ENCODE measurements around the gene GADD45G.

GADD45G gene, protein sequence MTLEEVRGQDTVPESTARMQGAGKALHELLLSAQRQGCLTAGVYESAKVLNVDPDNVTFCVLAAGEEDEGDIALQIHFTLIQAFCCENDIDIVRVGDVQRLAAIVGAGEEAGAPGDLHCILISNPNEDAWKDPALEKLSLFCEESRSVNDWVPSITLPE

GRCh38 chr9:89604729-89605464 lies at the start of gene GADD45G:
Gene GADD45G (plus strand): TSS chr9:89605012. CDS start chr9:89605122, 110 bp downstream.
- TF ChIP-seq GATA3 (IDR thresholded peaks at IDR 0.05; ENCODE audit: low read depth, low read length) (no peak), GATA2 (IDR thresholded peaks at IDR 0.05; ENCODE audit: low read depth, low read length) (peak; percentile 69)

DNA sequence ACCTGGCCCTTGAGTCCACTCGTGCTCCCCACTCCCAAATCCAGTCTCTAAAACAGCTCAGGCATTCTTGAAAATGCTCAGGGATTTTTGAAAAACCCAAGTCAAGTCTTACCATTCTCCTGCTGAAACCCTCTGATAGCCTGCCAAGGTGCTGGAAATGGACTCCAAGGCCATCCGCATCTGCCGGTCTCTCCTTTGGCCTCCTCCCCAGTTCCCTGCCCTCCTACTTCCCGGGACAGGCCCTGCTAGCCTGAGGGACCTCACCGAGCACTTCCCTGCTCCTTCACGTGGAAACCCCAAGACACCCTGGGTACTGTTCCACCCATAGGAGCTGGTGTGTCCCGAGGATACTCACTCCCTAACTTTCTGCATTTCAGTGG lies 49.8 kb upstream of the GADD45G start:
- TF ChIP-seq GATA2 (IDR thresholded peaks at IDR 0.05; ENCODE audit: low read depth, low read length) = no peak
- TF ChIP-seq GATA3 (IDR thresholded peaks at IDR 0.05; ENCODE audit: low read depth, low read length) = no peak

GRCh38 chr9:89555451-89556375 lies 49.1 kb upstream of the GADD45G start:
- no peak for TF ChIP-seq GATA3 (IDR thresholded peaks at IDR 0.05; ENCODE audit: low read depth, low read length)
- no peak for TF ChIP-seq GATA2 (IDR thresholded peaks at IDR 0.05; ENCODE audit: low read depth, low read length)

DNA sequence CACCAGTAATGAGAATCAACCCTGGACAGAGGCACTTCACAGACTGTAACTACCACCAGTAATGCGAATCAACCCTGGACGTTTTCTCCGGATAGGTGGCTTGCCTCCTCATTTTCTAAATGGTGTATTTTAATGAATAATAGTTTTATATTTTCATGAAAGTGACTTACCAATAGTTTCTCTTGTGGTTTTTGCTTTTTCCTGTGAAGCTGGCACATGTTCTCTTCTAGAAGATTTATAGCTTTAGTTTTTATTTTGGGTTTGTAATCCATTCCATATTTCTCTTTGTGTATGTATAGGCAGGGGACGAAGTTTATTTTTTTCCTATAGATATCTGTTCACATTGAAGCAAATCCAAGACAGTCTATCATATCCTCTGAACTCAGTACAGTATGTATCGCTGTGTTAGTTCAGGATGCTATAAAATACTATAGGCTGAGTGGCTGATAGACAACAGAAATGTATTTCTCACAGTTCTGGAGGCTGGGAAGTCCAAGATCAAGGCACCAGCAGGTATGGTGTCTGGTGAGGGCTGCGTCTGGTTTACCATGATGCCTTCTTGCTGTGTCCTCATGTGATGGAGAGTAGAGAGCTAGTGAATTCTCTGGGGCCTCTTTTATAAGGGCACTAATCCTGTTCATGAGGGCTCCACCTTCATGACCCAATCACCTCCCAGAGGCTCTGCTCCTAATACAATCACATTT lies 46.5 kb upstream of the GADD45G start:
- TF ChIP-seq GATA2 (IDR thresholded peaks at IDR 0.05; ENCODE audit: low read depth, low read length) (no peak), GATA3 (IDR thresholded peaks at IDR 0.05; ENCODE audit: low read depth, low read length) (no peak)

GRCh38 chr9:89558948-89559347 lies 45.9 kb upstream of the GADD45G start:
- TF ChIP-seq GATA2 (IDR thresholded peaks at IDR 0.05; ENCODE audit: low read depth, low read length) (no peak), GATA3 (IDR thresholded peaks at IDR 0.05; ENCODE audit: low read depth, low read length) (no peak)

- TF ChIP-seq GATA3 (IDR thresholded peaks at IDR 0.05; ENCODE audit: low read depth, low read length) = no peak
- TF ChIP-seq GATA2 (IDR thresholded peaks at IDR 0.05; ENCODE audit: low read depth, low read length) = no peak
Measured at GRCh38 chr9:89562186-89562814, 42.5 kb upstream of the GADD45G start.

GRCh38 chr9:89563571-89564345 lies 41.1 kb upstream of the GADD45G start:
- TF ChIP-seq GATA3 (IDR thresholded peaks at IDR 0.05; ENCODE audit: low read depth, low read length) (no peak), GATA2 (IDR thresholded peaks at IDR 0.05; ENCODE audit: low read depth, low read length) (no peak)

GRCh38 chr9:89564346-89564878 lies 40.4 kb upstream of the GADD45G start:
- TF ChIP-seq GATA3 (IDR thresholded peaks at IDR 0.05; ENCODE audit: low read depth, low read length) (no peak), GATA2 (IDR thresholded peaks at IDR 0.05; ENCODE audit: low read depth, low read length) (no peak)

- TF ChIP-seq GATA2 (IDR thresholded peaks at IDR 0.05; ENCODE audit: low read depth, low read length) = no peak
- no peak for TF ChIP-seq GATA3 (IDR thresholded peaks at IDR 0.05; ENCODE audit: low read depth, low read length)
Measured at GRCh38 chr9:89567649-89568048, 37.2 kb upstream of the GADD45G start.

GRCh38 chr9:89574309-89574708 lies 30.5 kb upstream of the GADD45G start:
- TF ChIP-seq GATA2 (IDR thresholded peaks at IDR 0.05; ENCODE audit: low read depth, low read length) = no peak
- TF ChIP-seq GATA3 (IDR thresholded peaks at IDR 0.05; ENCODE audit: low read depth, low read length) = no peak

- TF ChIP-seq GATA2 (IDR thresholded peaks at IDR 0.05; ENCODE audit: low read depth, low read length) = no peak
- TF ChIP-seq GATA3 (IDR thresholded peaks at IDR 0.05; ENCODE audit: low read depth, low read length) = no peak
Measured at GRCh38 chr9:89576404-89576839, 28.4 kb upstream of the GADD45G start.

DNA sequence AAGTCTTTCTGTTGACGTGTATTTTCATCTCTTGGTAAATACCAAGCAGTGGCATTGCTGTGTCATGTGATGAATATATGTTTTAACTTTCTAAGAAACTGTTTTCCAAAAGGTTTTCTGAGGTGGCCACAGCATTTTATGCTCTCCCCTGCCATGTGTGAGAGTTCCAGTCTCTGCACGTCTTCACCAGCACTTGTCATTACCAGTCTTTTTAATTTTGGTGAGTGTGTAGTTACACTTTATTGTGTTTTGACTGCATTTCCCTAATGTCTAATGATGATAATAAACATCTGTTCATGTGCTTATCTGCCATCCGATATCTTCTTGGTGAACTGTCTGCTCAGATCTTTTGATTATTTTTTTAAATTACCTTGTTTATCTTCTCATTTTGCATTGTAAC lies 27.4 kb upstream of the GADD45G start:
- TF ChIP-seq GATA2 (IDR thresholded peaks at IDR 0.05; ENCODE audit: low read depth, low read length) = no peak
